COLO829 (cell line): ENCODE data around the gene P2RX3.
"Not testable (repeated sequence)": the region's sequence is repeated elsewhere in the genome, so short reads cannot be mapped to it uniquely, and the experiment has no call there.

Experiments used
- DNase-seq: peaks from one replicate; pipeline ENCODE4 v3.0.0; 2012; ENCODE audit warnings: low spot score

The P2RX3 gene

DNA sequence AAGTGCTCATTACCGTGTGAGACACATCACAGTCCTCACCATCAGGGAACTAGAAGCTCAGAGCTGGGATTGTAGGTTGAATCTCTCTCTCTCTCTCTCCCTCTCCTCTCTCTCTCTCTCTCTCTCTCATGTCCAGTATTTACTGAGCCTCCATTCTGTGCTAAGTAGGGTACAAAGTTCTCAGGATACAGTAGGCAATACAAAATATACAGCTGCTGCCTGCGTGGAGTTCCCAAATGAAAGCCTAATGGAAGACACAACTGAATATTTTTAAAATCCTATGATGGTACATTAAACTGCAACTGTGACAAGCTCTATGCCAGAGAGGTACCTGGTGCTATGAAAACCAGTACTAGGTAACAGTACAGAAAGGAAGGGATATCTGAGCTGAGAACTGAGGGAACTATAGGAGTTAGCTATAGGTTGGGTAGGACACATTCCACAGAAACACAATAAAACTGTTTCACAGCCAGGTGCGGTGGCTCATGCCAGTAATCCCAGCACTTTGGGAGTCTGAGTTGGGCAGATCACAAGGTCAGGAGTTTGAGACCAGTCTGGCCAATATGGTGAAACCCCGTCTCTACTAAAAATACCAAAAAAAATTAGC lies 61.9 kb downstream of the P2RX3 start:
- DNase-seq = no peak

- DNase-seq = no peak
Measured at GRCh38 chr11:57402188-57403002, 64.2 kb downstream of the P2RX3 start.

DNA sequence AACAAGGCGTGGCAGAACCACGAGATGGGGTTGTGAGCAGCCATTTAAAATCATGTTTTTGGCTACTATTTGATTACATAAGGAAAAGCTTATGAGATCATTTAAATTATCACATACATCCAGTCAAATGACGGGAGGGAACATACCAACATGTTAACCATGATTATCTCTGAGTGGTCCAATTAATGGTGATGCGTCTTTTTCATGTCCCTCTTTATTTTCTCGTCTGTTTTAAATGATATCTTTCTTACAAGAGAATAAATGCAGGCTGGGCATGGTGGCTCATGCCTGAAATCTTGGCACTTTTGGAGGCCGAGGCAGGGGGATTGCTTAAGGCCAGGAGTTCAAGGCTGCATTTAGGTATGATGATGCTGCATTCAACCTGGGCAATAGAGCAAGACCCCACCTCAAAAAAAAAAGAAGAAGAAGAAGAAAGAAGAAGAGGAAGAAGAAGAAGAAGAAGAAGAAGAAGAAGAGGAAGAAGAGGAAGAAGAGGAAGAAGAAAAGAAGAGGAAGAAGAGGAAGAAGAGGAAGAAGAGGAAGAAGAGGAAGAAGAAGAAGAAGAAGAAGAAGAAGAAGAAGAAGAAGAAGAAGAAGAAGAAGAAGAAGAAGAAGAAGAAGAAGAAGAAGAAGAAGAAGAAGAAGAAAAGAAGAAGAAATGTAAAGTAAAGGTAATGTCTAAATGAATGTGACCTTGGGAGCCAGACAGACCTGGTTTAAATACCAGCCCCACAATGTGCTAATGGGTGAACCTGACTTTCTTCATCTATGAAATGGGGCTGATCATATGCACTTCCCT lies 65.0 kb downstream of the P2RX3 start:
- DNase-seq = not testable (repeated sequence)

DNA sequence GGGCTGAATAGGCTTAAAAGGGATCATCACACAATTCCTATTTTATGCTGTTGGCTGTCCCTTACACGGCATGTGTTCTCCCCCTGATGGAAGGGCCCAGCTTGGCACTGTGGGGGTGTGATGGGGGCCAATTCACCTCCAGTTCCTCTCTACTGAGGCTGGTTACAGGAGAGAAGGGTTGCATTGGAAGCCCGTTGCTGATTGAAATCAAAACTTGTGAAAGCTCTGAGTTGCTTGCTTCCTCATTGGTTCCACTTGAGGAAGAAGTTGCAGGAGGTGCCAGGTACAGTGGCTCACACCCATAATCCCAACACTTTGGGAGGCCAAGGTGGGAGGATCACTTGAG lies 65.6 kb downstream of the P2RX3 start:
- DNase-seq = no peak

DNA sequence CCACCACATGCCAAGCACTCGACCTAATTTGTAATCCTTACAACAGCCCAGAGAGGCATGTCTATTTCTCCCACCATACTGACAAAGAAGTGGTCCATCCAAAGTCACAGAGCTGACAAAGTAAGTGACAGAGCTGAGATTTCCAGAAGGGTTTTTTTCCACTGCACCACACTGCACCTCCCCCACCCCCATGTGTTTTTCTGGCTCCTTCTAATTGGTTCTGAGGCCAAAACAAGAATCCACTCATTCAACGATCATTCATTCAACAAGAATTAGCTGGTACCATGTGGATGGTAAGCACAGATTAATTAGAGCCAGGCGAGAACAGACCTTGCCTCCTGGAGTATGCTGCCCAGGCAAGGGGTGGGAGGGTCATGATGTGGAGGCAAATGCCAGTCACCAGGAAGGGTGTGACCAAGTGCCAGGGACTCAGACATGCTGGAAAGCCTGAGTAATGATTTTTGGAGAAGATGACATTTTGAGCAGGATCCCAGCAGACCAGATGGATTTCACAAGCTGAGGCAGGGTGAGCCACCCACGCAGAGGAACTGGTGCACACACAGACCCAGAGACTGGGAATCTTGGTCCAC lies 67.2 kb downstream of the P2RX3 start:
- no peak for DNase-seq

DNA sequence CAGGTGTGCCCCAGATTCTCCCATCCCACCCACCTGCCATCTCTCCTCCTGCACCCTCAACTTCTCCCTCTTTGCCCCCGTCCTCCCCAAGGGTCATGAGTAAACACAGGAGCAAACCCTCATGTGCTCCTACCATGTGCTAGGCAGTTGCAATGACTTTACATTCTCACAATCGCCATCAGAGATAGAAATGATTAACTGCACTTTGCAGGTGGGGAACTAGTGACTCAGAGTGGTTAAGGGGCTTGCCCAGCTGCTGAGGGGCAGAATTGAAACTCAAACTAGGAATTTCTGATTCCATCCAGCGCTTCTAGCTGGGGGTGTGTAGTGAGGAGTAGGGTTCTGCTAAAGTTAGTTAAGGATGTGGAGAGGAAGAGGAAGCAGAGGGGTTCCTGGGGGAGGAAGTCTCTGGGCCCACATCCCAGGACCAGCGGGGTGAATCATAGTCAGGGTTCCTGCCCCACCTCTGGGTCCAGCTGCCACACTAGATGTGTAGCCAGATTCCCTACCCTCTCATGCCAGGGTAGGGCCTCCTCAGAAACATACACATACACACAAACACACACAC lies 68.3 kb downstream of the P2RX3 start:
- DNase-seq = no peak

DNA sequence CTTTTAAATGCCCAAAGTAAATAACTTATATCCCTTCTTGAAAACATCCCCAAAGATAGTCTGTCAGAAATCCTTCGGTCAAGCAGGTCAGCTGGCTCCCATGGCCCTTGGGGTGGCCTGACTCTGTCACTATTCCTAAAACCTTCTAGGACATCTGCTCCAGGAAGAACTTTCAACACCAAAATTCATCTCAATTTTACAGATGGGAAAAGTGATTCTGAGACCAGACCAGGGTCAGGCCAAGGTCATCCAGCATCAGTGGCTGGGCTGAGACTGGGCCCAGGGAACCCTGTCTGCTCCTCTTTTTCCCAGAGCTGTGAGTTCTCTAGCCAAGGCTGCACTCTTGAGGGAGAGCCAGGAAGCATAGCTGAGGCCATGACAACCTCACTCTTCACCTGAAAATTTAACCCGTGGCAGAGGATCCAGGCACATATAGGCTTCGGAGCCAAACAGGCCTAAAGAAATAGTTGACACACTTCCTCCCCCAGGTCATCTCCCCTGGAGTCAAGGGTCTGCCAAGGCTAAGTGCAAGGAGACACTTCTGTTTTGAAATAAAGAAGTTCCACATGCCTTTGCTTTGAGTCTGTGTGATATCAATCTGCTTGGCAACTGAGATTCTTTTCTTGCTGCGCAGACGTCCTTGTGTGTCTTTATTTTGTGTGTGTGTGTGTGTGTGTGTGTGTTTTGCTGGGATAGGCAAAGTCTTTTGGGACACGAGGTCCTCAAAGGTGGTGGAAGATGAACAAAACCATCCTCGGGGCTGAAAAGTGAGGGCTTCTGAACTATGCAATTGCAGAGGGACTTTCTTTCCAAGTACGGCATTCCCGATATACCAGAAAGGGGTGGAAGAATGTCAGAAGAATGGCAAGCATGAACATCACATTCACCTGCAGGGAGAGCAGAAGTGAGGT lies 69.1 kb downstream of the P2RX3 start:
- no peak for DNase-seq

- DNase-seq = no peak
Measured at GRCh38 chr11:57407941-57408475, 69.9 kb downstream of the P2RX3 start.

GRCh38 chr11:57408771-57409170 lies 70.6 kb downstream of the P2RX3 start:
- DNase-seq = no peak

GRCh38 chr11:57409321-57410100 lies 71.4 kb downstream of the P2RX3 start:
- no peak for DNase-seq

DNA sequence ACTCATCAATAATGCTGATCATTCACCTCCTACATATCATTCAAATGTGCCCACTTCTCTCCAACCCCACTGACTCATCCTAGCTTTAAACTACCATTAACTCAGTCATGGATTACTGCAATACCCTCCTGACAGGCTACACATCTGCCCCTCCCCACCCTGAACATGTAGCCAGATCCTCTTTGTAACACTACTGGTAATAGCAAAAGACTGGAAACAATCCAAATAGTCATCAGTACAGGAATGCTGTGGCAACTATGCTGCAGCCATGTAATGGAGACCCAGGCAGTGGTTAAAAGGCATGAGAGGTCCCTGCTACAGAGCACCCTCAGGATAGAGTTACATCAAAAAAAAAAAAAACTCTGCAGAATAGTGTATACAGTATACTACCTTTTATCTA lies 72.1 kb downstream of the P2RX3 start:
- no peak for DNase-seq

DNA sequence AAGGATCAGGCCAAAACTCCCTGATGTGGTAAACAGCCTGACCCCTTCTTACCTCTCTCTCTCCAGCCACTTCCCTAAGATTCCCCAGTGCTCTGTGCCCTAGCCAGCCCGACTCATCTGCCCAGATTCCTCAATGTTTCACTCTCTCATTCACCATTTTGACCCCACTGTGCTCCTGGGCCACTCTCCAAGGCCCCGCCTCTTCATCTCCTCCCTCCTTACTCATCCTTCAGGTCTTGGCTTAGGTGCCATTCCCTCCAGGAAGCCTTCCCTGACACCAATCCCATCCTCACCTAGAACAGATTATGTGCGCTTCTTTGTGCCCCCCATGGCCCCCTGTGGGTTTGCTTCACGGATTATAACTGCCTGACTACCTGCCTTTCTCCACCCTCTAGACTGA lies 75.5 kb downstream of the P2RX3 start:
- no peak for DNase-seq

- no peak for DNase-seq
Measured at GRCh38 chr11:57414612-57415212, 76.6 kb downstream of the P2RX3 start.

- no peak for DNase-seq
Measured at GRCh38 chr11:57416436-57416835, 78.3 kb downstream of the P2RX3 start.

- DNase-seq = no peak
Measured at GRCh38 chr11:57417056-57417455, 78.9 kb downstream of the P2RX3 start.

DNA sequence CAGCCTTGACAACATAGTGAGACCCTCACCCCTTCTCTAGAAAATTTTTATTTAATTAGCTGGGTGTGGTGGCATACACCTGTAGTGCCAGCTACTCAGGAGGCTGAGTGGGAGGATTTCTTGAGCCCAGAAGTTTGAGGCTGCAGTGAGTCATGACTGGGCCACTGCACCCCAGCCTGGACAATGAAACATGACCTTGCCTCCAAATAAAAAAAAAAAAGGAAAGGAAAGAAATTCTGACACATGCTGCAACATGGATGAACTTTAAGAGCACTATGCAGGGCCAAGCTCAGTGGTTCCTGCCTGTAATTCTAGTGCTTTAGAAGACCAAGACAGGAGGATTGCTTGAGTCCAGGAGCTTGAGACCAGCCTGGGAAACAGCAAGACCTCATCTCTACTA lies 80.0 kb downstream of the P2RX3 start:
- DNase-seq = no peak

GRCh38 chr11:57419146-57419545 lies 81.0 kb downstream of the P2RX3 start:
- DNase-seq = no peak

DNA sequence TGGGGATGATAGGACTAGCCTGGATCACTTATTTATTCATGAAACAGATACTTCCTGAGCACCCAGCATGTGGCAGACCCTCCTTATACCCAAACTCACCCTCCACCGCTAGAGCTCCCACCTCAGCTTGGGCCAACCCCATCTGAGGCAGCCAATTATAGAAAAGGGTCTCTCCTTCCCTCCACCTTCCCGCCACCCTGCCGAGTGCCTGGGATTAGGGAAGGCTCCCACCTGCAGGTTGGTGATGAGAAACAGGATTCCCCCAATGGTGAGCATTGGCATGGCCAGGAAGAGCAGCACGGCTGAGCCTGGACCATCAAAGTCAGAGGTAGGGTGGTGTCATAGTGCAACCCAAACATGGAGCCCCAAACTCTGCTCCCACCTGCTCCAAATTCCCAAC lies 82.9 kb downstream of the P2RX3 start:
- no peak for DNase-seq

- DNase-seq = no peak
Measured at GRCh38 chr11:57421805-57422204, 83.7 kb downstream of the P2RX3 start.
